ENCODE measurements around the gene SLC7A6OS.
A peak's percentile ranks its signal among the peaks of the same experiment; 100 is the strongest.

SLC7A6OS gene

GRCh38 chr16:68344252-68344651 is 33.5 kb upstream of the SLC7A6OS start:
- no peak for DNase-seq (ENCODE audit: low spot score)

- DNase-seq (ENCODE audit: low spot score), result no peak
Measured at GRCh38 chr16:68343137-68343536, 32.4 kb upstream of the SLC7A6OS start.

- no peak for DNase-seq (ENCODE audit: low spot score)
Measured at GRCh38 chr16:68342620-68343019, 31.9 kb upstream of the SLC7A6OS start.

- DNase-seq (ENCODE audit: low spot score), result no peak
Measured at GRCh38 chr16:68339214-68339613, 28.5 kb upstream of the SLC7A6OS start.

- DNase-seq (ENCODE audit: low spot score), result no peak
Measured at GRCh38 chr16:68338326-68339119, 27.8 kb upstream of the SLC7A6OS start.

- no peak for DNase-seq (ENCODE audit: low spot score)
Measured at GRCh38 chr16:68335175-68335574, 24.4 kb upstream of the SLC7A6OS start.

GRCh38 chr16:68332411-68333121 is 21.8 kb upstream of the SLC7A6OS start:
- no peak for DNase-seq (ENCODE audit: low spot score)

- no peak for DNase-seq (ENCODE audit: low spot score)
Measured at GRCh38 chr16:68331879-68332410, 21.2 kb upstream of the SLC7A6OS start.

- no peak for DNase-seq (ENCODE audit: low spot score)
Measured at GRCh38 chr16:68328860-68329390, 18.2 kb upstream of the SLC7A6OS start.

GRCh38 chr16:68328151-68328859 is 17.6 kb upstream of the SLC7A6OS start:
- peak; percentile 66 for DNase-seq (ENCODE audit: low spot score)

- no peak for DNase-seq (ENCODE audit: low spot score)
Measured at GRCh38 chr16:68324780-68325357, 14.1 kb upstream of the SLC7A6OS start.

GRCh38 chr16:68324336-68324735 is 13.6 kb upstream of the SLC7A6OS start:
- DNase-seq (ENCODE audit: low spot score), result no peak

- no peak for DNase-seq (ENCODE audit: low spot score)
Measured at GRCh38 chr16:68319185-68319908, 8.6 kb upstream of the SLC7A6OS start.

- DNase-seq (ENCODE audit: low spot score), result no peak
Measured at GRCh38 chr16:68313116-68313515, 2.4 kb upstream of the SLC7A6OS start.

- DNase-seq (ENCODE audit: low spot score), result no peak
Measured at GRCh38 chr16:68310437-68310773, 341 bp downstream of the SLC7A6OS start.

GRCh38 chr16:68309799-68310198 is 947 bp downstream of the SLC7A6OS start:
- no peak for DNase-seq (ENCODE audit: low spot score)

- no peak for DNase-seq (ENCODE audit: low spot score)
Measured at GRCh38 chr16:68306633-68307032, 4.1 kb downstream of the SLC7A6OS start.

GRCh38 chr16:68300734-68301459 is 9.8 kb downstream of the SLC7A6OS start:
- DNase-seq (ENCODE audit: low spot score), result no peak

GRCh38 chr16:68299571-68300453 is 10.9 kb downstream of the SLC7A6OS start:
- DNase-seq (ENCODE audit: low spot score), result no peak

All from LoVo (cell line).